Stimulated activated CD4-positive, alpha-beta T cell treated with anti-CD3 and anti-CD28 coated beads, TNF-alpha, amount 100 ng/mL, for 1 hour (primary cell): ENCODE measurements around the gene GDI2.
"Not testable (repeated sequence)": the region's sequence is repeated elsewhere in the genome, so short reads cannot be mapped to it uniquely, and the experiment has no call there.

ENCODE experiments used
- DNase-seq, 3 donors: peaks; one replicate each; pipeline ENCODE4 v3.0.0-alpha.2; 2020; ENCODE audit warnings: low read depth in 3 of 3, low spot score in 1 of 3

The GDI2 gene

DNA sequence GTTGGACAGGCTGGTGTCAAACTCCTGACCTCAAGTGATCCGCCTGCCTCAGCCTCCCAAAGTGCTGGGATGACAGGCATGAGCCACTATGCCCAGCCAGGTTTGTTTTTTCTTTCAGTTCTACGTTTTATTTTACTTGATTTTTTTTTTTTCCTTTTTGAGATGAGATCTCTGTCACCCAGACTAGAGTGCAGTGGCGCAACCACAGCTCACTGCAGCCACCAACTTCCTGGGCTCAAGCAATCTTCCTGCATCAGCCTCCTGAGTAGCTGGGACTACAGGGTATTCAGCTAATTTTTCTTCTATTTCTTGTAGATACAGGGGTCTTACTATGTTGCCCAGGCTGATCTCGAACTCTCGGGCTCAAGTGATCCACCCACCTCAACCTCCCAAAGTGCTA is 24.3 kb downstream of the GDI2 start:
- DNase-seq = no peak

DNA sequence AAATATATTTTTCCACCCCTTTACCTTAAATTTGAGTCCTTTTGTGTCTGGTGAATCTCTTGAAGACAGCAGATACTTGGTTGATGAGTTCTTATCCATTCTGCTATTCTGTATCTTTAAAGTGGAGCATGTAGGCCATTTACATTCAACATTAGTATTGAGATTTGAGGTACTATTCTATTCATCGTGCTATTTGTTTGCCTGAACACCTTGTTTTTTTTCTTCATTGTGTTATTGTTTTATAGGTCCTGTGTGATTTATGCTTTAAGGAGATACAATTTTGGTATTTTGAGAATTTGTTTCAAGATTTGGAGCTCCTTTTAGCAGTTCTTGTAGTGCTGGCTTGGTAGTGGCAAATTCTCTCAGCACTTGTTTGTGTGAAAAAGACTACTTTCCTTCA is 29.9 kb downstream of the GDI2 start:
- no peak for DNase-seq

DNA sequence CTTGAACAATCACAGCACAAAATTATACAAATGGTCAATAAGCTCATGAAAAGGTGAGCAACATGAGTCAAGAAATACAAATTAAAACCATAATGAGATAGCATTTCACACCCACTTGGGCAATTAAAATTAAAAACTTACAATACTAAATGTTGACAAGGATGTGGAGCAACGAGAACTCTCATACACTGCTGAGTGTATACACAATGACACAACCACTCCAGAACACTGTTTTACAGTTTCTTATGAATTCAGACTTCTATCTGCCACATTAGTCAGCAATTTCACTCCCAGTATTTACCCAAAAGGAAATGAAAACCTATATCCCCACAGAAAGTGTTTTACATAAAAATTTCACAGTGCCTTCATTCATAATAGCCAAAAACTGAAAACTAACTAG is 31.1 kb downstream of the GDI2 start:
- no peak for DNase-seq

DNA sequence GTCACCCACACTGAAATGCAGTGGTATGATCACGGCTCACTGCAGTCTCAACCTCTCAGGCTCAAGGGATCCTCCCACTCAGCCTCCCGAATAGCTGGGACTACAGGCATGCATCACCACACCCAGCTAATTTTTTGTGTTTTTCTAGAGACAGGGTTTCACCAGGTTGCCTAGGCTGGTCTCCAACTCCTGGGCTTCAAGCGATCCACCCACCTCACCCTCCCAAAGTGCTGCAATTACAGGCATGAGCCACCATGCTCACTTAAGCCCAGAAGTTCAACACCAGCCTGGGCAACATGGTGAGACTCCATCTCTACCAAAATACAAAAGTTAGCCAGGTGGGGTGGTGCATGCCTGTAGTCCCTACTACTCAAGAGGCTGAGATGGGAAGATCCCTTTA is 33.5 kb downstream of the GDI2 start:
- no peak for DNase-seq

DNA sequence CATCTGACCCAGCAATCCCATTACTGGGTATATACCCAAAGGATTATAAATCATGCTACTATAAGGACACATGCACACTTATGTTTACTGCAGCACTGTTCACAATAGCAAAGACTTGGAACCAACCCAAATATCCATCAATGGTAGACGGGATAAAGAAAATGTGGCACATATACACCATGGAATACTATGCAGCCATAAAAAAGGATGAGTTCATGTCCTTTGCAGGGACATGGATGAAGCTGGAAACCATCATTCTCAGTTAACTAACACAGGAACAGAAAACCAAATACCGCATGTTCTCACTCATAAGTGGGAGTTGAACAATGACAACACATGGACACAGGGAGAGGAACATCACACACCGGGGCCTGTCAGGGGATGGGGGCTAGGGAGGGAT is 35.5 kb downstream of the GDI2 start:
- DNase-seq = not testable (repeated sequence)

DNA sequence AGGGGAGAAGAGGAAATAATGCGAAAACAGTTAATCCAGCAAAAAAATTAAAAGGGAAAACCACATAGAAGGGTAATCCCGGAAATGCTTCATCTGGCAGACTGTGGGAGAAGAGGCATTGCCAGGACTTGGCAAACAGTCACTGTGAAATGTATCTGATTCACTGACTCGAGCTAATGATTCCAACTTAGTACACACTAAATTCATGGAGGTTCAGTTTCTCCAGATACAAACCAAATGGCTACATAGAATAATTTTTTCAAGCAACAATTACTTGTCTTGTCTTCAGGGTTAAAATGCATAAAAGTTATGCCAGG is 36.4 kb downstream of the GDI2 start:
- no peak for DNase-seq

DNA sequence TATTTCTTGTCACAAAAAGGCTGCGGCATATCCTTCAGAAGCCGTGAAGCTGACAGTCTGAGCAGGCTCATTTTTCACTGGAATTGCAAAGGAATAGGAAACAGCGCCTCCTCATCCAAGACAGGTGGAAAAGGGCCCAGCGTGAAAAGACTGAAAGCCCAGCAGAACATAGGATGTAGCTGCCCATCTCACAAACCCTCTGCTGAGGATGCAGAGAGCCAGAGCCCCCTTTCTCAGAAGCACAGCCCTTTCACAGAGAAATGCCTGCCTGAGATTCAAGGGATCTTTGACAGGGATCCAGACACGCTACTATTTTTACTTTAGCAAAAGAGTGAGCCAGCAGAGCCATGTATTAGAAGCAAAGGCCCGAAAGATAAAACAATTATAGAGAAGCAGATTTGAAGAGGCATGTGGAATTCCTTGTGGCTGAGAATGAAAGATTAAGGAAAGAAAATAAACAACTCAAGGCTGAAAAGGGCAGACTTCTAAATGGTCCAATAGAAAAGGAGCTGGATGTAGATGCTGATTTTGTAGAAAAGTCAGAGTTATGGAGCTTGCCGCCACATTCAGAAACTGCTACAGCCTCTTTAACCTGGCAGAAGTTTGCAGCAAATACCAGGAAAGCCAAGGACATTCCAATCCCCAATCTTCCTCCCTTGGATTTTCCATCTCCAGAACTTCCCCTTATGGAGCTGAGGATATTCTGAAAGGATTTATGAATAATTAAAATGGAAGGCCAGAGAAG is 36.9 kb downstream of the GDI2 start:
- DNase-seq = no peak

DNA sequence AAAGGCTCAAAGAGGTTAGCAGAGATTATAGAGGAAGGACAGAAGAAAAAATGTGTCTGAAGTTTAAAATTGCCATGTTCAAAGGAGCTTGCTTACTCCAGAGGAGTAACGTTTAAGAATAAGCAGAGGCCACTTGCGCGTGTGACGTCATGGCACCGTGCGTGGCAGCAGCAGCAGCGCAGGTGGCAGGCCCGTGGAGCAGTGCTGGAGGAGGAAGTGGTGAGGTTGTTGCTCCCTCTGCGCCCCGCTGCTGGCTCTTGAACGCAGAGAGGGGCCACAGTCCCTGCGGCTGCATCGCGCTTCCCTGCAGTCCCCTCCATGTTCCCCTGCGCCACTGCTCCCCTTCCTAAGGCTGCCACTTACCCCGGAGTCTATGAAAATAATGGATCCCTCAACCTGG is 37.5 kb downstream of the GDI2 start:
- DNase-seq = peak; percentile 49 to 67 (median 65)

DNA sequence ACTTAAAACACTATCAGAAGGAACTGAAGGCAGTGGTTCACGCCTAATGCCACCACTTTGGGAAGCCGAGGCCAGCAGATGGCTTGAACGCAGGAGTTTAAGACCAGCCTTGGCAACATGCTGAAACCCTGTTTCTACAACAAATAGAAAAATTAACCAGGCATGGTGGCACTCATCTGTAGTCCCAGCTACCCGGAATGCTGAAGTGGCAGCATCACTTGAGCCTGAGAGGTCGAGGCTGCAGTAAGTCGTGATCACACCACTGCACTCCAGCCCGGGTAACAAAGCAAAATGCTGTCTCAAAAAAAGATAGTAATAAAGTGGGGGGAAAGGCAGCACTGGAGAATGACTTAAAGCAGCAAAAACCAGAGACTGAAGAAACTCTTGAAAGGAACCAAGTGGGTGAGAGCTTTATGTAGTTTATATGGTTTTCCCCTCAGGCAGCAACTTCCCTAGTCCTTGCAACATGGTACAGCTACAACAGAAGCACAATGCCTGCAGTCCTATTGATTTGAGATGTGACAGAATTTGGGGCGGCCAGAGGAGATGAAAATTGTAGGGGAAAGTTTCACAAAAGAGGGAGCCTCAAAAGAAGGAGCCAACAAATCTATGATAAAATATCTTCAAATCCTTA is 38.1 kb downstream of the GDI2 start:
- no peak for DNase-seq

DNA sequence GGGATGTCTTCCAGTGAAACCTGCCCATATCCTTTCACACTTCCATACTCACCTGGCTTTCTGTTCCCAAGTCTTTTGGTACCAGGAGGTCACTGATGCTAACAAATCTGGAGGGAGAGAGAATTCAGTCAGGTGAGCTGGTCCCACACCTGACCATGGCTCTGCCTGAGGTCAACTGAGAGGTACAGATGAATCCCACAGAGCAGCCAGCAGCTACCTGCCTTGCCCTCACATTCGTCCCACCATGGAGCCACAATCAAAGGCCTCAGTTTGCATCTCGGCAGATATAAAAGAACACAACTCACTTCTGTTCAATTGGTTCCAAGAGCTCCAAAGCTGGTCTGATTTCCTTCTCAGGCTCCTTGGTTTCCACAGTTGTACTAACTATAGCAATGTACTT is 47.0 kb downstream of the GDI2 start:
- DNase-seq = no peak

DNA sequence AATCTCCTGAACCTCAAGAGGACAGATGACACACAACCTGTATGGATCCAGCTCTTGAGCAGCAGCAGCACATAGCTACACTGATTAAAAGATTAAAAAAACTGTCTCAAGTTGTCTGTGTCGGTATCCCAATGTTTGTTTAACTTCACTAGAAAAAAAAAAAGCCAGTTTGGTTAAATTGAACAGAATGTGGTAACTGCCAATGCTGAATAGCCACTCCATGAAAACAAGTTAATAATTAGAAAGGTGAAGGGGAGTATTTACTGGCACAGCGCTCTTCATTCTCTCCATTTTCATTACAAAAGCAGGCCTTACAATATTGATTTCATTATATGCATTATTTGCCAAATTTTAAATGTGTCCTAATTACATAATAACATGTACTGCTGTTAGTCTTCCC is 47.6 kb downstream of the GDI2 start:
- no peak for DNase-seq

DNA sequence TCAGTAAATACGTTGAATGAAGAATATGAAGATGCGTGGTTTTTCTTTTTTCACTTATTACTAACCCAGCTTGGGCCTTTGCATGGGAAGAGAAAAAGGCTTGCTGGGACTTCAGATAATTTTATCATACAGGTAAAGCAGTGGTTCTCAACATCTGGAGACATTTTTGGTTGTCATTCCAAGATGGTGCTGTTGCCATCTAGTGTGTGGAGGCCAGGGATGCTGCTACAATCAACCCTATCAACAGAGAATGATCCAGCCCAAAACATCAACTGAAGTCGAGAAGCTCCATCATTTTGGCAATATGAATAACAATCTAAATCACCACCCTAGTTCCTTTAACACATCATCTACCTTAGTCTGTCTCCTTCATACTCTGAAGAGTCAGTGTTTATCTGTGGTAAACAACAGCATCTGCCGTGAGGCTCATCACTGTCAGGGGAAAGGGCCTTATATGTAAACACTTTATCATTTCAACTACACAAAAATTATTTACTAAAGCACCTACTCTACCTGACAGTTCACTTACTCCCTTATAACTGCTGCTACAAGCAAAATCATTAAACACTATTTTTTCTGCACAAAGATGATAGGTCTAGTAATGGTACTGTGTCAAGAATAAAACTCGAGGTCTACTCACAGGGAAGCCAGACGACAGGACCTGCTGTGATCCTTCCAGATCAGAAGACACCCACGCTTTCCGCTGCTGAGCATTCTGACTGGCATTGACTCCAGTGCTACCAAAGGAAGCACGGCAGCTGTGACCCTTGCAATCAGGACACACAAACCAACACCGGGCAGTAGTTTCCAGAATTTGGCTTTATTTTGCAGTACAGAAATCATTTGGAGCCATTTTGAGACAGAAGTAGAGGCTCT is 48.6 kb downstream of the GDI2 start:
- no peak for DNase-seq

DNA sequence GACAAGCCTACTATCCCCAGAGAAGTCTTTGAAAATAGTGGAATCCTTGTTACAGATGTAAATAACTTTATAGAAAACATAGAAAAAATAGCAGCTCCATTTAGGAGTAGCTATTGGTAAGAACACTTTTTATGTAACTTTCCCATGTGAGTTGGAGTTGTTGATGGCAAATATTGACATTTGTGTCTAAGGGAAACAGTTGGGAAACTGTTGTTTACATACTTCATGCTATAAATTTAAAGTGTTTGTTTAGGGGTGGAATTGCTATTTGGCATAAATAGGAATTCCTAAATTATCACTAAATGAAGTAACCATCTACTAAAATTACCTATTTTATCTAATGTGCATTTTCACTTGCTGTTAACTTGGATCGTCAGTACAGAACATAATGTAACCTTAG is 50.7 kb downstream of the GDI2 start:
- no peak for DNase-seq

DNA sequence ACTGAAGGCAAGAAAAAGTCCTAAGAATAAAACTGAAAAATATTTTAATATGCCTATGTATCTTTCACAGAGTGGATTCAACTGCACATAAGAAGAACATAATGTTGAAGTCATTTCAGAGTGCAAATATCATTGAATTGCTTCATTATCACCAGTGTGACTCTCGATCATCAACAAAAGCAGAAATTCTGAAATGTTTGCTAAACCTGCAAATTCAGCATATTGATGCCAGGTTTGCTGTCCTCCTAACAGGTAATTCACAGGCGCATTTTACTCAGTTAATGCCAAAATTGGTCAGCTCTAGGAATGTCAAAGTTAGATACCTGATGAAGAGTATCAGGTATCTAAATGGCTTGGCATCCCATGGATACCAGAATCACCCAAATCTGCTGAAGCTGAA is 52.0 kb downstream of the GDI2 start:
- no peak for DNase-seq

DNA sequence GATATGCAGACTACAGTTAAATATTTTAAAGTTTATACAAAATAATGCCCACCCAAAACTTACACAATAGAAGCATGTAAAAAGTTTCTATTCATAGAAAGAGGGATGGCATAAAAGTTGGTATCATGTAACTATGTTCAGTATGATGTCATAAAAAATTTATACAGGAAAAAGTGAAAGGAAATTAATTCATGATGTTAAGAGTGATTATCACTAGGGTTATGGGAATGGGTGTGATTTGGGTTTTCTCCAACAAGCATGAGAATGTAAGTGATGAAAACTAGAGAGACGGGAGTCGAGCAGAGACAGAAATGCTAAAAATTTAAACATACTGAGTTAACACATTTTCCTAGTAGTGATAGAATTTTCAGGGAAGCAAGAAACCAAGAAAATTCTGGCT is 52.7 kb downstream of the GDI2 start:
- no peak for DNase-seq

DNA sequence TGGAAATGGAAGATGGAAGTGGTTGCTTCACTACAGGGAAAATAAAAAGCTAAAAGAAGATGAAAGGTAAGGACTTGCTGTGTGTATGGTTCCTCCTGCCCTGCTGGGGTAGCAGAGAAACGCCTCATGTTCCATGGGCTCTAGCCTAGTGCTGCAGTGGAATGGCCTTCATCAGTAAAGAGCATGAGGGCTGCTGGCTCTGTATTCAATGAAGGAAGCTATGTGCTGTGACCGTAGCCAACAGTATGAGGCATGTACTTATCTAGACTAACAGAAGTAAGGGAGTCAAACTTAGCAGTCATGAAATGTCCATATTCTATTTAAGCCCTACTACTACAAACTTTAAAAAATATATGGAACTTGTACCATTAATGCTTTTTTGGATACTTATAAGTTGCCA is 54.3 kb downstream of the GDI2 start:
- DNase-seq = no peak

DNA sequence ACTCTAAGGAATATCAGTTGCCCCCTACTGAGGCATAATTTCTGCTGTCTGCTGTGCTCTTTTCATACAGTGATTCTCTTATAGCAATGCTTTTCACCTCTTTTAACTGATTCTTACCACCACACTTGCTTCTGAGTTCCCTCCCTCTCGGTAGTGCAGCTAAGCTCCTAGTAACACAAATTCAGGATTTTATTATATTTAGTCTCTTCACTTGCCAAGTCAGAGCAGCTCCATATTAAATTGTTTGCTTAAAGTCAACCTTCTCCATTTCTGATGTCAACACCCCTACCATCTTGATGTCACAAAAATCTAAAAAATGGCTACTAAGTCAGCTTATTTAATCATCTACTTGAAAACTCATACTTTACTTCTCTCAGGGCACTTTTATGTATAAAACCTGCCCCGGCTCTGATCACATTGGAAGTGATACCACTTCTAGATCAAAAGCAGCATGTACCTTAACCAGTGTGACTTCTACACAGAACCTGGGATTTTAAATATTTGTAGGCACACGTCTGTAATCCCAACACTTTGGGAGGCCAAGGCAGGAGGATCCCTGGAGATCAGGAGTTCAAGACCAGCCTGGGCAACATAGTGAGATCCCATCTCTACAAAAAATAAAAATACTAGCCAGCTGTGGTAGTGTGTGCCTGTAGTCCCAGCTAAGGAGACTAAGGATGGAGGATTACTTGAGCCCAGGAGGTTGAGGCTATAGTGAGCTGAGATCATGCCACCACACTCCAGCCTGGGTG is 55.3 kb downstream of the GDI2 start:
- DNase-seq = no peak

DNA sequence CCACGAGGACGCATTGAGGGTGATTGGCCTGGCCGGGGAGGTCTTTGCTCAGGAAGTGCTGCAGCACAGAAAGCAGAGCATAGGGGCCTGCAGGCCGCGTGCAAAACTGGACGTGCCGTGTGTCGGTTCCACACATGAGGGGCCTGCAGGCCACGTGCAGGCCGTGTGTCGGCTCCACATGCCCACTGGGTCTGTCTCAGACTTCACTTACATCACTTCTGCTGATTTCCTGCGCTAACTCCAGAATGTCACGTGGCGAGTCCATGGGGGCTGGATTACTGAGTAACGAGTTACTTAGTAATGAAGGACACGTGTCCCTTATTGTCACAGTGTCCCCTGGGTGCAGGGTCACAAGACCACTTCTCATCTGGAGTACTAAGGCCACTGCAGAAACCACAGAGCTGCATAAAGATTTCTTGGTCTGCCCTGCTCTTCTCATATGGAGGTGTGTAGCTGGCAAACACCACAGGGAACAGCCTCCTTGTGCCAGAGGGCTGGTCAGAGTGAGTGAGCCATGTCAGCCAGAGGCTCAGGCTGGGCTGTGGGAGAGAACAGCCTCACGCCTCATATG is 60.8 kb downstream of the GDI2 start:
- DNase-seq = no peak

DNA sequence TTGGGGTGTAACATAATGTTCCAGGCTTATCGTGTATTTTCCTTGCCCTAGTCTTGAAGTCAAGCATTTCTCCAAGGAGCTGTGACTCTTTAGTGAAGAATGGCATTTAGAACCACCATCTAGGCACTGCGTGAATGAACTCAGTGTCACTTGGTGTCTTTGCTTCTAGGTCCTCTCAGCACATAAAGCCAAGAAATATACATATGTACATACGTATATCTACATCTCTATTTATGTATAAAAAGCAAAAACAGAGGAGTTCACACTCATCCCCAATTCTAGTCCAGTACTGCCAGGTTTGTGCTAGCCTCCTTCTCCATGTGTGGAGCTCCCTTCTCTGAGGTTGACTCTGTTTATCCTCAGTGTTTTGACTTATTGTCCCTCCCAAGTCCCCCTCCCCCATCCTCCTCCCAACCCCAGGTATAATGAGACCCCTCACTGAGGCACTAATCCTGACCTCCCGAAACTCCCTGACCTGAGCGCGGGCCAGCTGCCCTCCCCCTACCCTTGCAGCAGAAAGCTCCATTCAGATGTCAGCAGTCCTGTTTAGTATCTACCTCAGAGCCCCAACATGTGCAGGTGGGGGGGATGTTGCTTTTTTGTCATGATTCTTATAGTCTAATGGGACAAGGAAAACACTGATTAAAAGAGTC is 61.5 kb downstream of the GDI2 start:
- DNase-seq = no peak

DNA sequence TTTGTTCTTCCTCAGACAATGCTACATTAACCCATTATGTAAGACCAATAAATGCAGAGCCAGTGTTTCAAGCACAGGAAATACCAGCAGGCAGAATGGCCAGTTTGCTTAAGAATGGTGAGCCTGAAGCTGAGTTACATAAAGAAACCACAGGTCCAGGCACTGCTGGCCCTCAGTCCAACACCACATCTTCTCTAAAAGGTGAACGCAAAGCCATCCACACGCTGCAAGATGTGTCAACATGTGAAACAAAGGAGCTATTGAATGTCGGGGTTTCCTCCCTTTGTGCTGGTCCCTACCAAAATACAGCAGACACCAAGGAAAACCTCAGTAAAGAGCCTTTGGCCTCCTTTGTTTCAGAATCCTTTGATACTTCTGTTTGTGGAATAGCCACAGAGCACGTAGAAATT is 64.8 kb downstream of the GDI2 start:
- no peak for DNase-seq

DNA sequence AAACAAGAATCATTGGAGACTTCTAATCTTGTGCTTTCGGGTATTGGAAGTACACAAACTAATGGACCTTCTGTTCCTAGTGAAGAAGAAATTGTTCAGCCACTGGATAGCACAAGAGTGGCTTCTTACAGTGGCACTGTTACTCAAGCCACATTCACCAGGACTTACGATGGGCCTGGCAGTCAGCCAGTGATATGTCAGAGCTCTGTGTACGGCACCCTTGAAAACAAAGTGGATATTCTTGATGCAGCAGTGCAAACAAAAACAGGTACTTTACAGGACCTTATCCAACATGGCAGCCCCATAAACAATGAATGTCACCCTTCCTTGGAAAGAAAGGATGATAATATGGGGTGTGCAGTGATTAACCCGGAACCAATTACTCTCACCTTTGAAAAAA is 67.0 kb downstream of the GDI2 start:
- no peak for DNase-seq
